ENCODE data around the gene NEURL1.

Gene NEURL1

DNA sequence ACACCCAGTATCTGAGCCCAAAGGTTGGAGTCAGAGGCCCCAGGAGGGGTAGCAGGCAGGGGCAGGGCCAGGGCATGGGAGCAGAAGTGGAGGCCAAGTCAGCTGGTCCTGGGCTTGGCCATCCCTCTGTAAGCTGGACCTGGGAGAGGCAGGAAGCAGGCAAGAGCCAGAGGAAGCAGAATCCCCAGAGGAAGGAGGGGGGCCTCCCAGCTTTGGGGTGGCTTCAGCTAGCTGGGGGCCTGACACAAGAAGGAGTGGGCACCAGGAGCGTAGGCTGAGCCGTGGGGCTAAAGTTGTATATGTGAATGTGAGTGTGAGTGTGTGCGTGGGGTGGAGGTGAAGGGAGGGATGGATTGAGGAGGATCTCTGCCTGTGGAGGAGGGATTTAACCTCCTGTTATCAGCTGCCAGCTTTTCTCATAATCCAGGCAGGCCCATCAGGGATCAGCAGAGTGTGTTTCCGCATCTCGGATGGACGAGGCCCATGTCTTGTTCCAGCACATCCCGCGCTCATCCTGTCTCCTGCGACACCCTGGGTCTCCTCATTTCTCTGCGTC, 54.0 kb downstream of the NEURL1 start:
- H2AFZ ChIP-seq (ENCODE audit: low read length), result no peak overlapping the region
- no peaks in the 10 kb centered on the region for H4K20me1 ChIP-seq (ENCODE audit: insufficient read depth, low read length, poor library complexity, severe bottlenecking)
- H3K9me3 ChIP-seq (ENCODE audit: insufficient read depth, low read depth, low read length), result no peaks in the 10 kb centered on the region
- H3K4me3 ChIP-seq (ENCODE audit: low read length, poor library complexity, severe bottlenecking), result no peak overlapping the region
- H3K79me2 ChIP-seq (ENCODE audit: insufficient read depth, low read length), result no peaks in the 10 kb centered on the region
- H3K9ac ChIP-seq (ENCODE audit: low read depth, low read length, poor library complexity, severe bottlenecking), result no peak overlapping the region
- H3F3A ChIP-seq (ENCODE audit: low read depth), result no peaks in the 10 kb centered on the region
- H3K36me3 ChIP-seq (ENCODE audit: insufficient read depth, low read length), result no peaks in the 10 kb centered on the region
- TF ChIP-seq, protein P1, sequence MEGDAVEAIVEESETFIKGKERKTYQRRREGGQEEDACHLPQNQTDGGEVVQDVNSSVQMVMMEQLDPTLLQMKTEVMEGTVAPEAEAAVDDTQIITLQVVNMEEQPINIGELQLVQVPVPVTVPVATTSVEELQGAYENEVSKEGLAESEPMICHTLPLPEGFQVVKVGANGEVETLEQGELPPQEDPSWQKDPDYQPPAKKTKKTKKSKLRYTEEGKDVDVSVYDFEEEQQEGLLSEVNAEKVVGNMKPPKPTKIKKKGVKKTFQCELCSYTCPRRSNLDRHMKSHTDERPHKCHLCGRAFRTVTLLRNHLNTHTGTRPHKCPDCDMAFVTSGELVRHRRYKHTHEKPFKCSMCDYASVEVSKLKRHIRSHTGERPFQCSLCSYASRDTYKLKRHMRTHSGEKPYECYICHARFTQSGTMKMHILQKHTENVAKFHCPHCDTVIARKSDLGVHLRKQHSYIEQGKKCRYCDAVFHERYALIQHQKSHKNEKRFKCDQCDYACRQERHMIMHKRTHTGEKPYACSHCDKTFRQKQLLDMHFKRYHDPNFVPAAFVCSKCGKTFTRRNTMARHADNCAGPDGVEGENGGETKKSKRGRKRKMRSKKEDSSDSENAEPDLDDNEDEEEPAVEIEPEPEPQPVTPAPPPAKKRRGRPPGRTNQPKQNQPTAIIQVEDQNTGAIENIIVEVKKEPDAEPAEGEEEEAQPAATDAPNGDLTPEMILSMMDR (conservative IDR thresholded peaks at IDR 0.05; ENCODE audit: low read length), result no peak
- no peak for TF ChIP-seq EZH2phosphoT487 (IDR thresholded peaks at IDR 0.05; ENCODE audit: borderline replicate concordance)
- no peaks in the 10 kb centered on the region for H3K27me3 ChIP-seq (ENCODE audit: insufficient read depth, low read length, poor library complexity, severe bottlenecking)
- H3K9me2 ChIP-seq (replicated peaks; ENCODE audit: low read depth, low read length), result no peaks in the 10 kb centered on the region
- no peak overlapping the region for H3K4me2 ChIP-seq (ENCODE audit: low read depth, low read length, poor library complexity, severe bottlenecking)
- peaks cover 9% of the 10 kb centered on the region for H3K4me1 ChIP-seq (ENCODE audit: insufficient read depth, low read length, poor library complexity, severe bottlenecking)

DNA sequence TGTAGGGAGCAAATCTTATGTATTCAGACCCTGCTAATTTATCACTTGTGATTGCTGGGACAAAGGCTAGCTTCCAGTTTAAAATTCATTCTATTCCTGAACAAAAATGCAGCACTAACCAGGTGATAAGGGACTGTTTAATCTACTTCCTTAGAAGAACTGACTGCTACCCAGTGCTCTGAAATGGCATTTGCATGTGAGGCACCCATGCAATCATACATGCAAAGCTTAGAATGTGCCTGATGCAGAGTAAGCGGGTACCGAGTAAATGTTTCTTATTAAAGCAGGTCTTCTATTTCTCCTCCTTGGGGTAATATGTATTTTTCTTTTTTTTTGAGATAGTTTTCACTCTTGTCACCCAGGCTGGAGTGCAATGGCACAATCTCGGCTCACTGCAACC, 54.5 kb downstream of the NEURL1 start:
- no peaks in the 10 kb centered on the region for H3K9me3 ChIP-seq (ENCODE audit: insufficient read depth, low read depth, low read length)
- no peaks in the 10 kb centered on the region for H4K20me1 ChIP-seq (ENCODE audit: insufficient read depth, low read length, poor library complexity, severe bottlenecking)
- no peak for TF ChIP-seq EZH2phosphoT487 (IDR thresholded peaks at IDR 0.05; ENCODE audit: borderline replicate concordance)
- TF ChIP-seq, protein P1 (conservative IDR thresholded peaks at IDR 0.05; ENCODE audit: low read length), result no peak
- H3K36me3 ChIP-seq (ENCODE audit: insufficient read depth, low read length), result no peaks in the 10 kb centered on the region
- no peak overlapping the region for H3K4me2 ChIP-seq (ENCODE audit: low read depth, low read length, poor library complexity, severe bottlenecking)
- H2AFZ ChIP-seq (ENCODE audit: low read length), result no peak overlapping the region
- no peaks in the 10 kb centered on the region for H3K27me3 ChIP-seq (ENCODE audit: insufficient read depth, low read length, poor library complexity, severe bottlenecking)
- H3K4me1 ChIP-seq (ENCODE audit: insufficient read depth, low read length, poor library complexity, severe bottlenecking), result peaks cover 6% of the 10 kb centered on the region
- H3K9me2 ChIP-seq (replicated peaks; ENCODE audit: low read depth, low read length), result no peaks in the 10 kb centered on the region
- H3K4me3 ChIP-seq (ENCODE audit: low read length, poor library complexity, severe bottlenecking), result no peak overlapping the region
- H3K9ac ChIP-seq (ENCODE audit: low read depth, low read length, poor library complexity, severe bottlenecking), result no peak overlapping the region
- no peaks in the 10 kb centered on the region for H3F3A ChIP-seq (ENCODE audit: low read depth)
- no peaks in the 10 kb centered on the region for H3K79me2 ChIP-seq (ENCODE audit: insufficient read depth, low read length)

DNA sequence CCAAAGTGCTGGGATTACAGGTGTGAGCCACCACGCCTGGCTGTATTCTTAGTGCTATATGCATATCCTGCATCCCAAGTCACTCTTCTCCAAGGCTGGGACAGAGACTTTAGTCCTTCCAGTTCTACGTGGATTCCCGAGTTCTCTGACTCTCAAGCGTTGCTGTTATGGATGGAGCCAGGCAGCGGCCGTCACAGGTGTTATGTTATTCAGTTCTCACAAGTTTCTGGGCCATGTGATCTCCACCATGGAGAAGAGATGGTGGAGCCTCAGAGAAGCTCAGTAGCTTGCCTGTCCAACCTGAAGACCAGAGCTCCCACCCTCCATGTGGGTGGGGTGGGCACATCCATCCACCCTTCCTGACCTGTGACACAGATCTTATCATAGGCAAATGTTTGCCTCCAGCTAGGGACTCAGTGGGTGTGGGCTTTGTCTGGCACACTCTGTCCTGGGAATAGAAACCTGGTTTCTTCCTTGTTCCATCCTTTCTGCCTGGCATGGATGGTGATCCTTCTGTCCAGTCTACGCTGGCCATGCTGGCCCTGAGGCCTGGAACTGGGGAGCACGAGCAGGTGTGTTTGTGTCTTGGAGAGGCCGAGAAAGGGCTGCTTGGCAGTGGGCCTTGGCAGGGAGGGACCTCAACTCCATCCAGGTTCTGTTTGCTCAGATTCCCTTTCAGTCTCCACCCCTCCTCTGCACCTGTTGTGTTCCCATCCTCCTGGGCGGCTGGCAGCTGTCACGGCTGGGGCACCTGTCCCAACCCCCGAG, 55.3 kb downstream of the NEURL1 start:
- H3K4me2 ChIP-seq (ENCODE audit: low read depth, low read length, poor library complexity, severe bottlenecking), result no peak overlapping the region

More for the DNA sequence above, 55.3 kb downstream of the NEURL1 start:
- H3K4me3 ChIP-seq (ENCODE audit: low read length, poor library complexity, severe bottlenecking), result no peak overlapping the region
- no peaks in the 10 kb centered on the region for H3K9me3 ChIP-seq (ENCODE audit: insufficient read depth, low read depth, low read length)
- no peaks in the 10 kb centered on the region for H3K27me3 ChIP-seq (ENCODE audit: insufficient read depth, low read length, poor library complexity, severe bottlenecking)
- no peak overlapping the region for H3K9ac ChIP-seq (ENCODE audit: low read depth, low read length, poor library complexity, severe bottlenecking)
- no peaks in the 10 kb centered on the region for H3K4me1 ChIP-seq (ENCODE audit: insufficient read depth, low read length, poor library complexity, severe bottlenecking)
- H4K20me1 ChIP-seq (ENCODE audit: insufficient read depth, low read length, poor library complexity, severe bottlenecking), result no peaks in the 10 kb centered on the region
- no peaks in the 10 kb centered on the region for H3K9me2 ChIP-seq (replicated peaks; ENCODE audit: low read depth, low read length)
- no peaks in the 10 kb centered on the region for H3K79me2 ChIP-seq (ENCODE audit: insufficient read depth, low read length)
- no peak overlapping the region for H2AFZ ChIP-seq (ENCODE audit: low read length)
- TF ChIP-seq, protein P1 (conservative IDR thresholded peaks at IDR 0.05; ENCODE audit: low read length), result no peak
- H3F3A ChIP-seq (ENCODE audit: low read depth), result no peaks in the 10 kb centered on the region
- H3K36me3 ChIP-seq (ENCODE audit: insufficient read depth, low read length), result no peaks in the 10 kb centered on the region
